NCI-H187 treated with DMSO at 0.1 percent for 48 hours (cell line): Measurements from ENCODE around the gene HSDL2.
"Not testable (repeated sequence)": the region's sequence is repeated elsewhere in the genome, so short reads cannot be mapped to it uniquely, and the experiment has no call there.

Experiments
- DNase-seq: peaks from one replicate; lab custom pipeline; 2025; lab: John Stamatoyannopoulos, UW

The HSDL2 gene

GRCh38 chr9:112380102-112380824 lies at the start of gene HSDL2:
Gene HSDL2, plus strand, starts transcription at chr9:112380108. Its CDS starts 56 bp downstream, at chr9:112380164.
- DNase-seq = no peak

- no peak for DNase-seq
Observed at GRCh38 chr9:112331674-112331952, 48.3 kb upstream of the HSDL2 start.

GRCh38 chr9:112332214-112332613 lies 47.7 kb upstream of the HSDL2 start:
- no peak for DNase-seq

GRCh38 chr9:112332674-112332976 lies 47.3 kb upstream of the HSDL2 start:
- DNase-seq = no peak

- no peak for DNase-seq
Observed at GRCh38 chr9:112332977-112333638, 46.8 kb upstream of the HSDL2 start, which contains the start of gene PTBP3. Gene PTBP3, minus strand, starts transcription at chr9:112333619. Its CDS starts 35,754 bp downstream, at chr9:112297865.

- DNase-seq = no peak
Observed at GRCh38 chr9:112333639-112334431, 46.1 kb upstream of the HSDL2 start.

GRCh38 chr9:112334432-112334841 lies 45.5 kb upstream of the HSDL2 start:
- DNase-seq = no peak

- DNase-seq = no peak
Observed at GRCh38 chr9:112337547-112337946, 42.4 kb upstream of the HSDL2 start.

- DNase-seq = no peak
Observed at GRCh38 chr9:112338561-112338960, 41.3 kb upstream of the HSDL2 start.

GRCh38 chr9:112339886-112340285 lies 40.0 kb upstream of the HSDL2 start:
- no peak for DNase-seq

- no peak for DNase-seq
Observed at GRCh38 chr9:112341730-112342129, 38.2 kb upstream of the HSDL2 start.

GRCh38 chr9:112348257-112349007 lies 31.5 kb upstream of the HSDL2 start:
- DNase-seq = no peak

GRCh38 chr9:112349008-112349333 lies 30.9 kb upstream of the HSDL2 start:
- DNase-seq = no peak

GRCh38 chr9:112351184-112351583 lies 28.7 kb upstream of the HSDL2 start:
- DNase-seq = no peak

GRCh38 chr9:112352209-112352608 lies 27.7 kb upstream of the HSDL2 start:
- no peak for DNase-seq

- no peak for DNase-seq
Observed at GRCh38 chr9:112354081-112354743, 25.7 kb upstream of the HSDL2 start.

GRCh38 chr9:112355427-112355897 lies 24.4 kb upstream of the HSDL2 start:
- DNase-seq = no peak

GRCh38 chr9:112360047-112360804 lies 19.7 kb upstream of the HSDL2 start:
- no peak for DNase-seq

GRCh38 chr9:112361601-112362000 lies 18.3 kb upstream of the HSDL2 start:
- DNase-seq = no peak

- DNase-seq = no peak
Observed at GRCh38 chr9:112364761-112365160, 15.1 kb upstream of the HSDL2 start.

GRCh38 chr9:112365257-112365656 lies 14.7 kb upstream of the HSDL2 start:
- not testable (repeated sequence) for DNase-seq
